Measurements from ENCODE around the gene ARHGAP45. TPM values are rescaled to one million over a fixed set of nuclear protein-coding genes. Genes with fewer than 3 reads are reported as not detected.

Gene ARHGAP45
- total and polyA plus RNA-seq, 2 experiments from 2014 or later = 24.7 to 71.8 TPM

DNA sequence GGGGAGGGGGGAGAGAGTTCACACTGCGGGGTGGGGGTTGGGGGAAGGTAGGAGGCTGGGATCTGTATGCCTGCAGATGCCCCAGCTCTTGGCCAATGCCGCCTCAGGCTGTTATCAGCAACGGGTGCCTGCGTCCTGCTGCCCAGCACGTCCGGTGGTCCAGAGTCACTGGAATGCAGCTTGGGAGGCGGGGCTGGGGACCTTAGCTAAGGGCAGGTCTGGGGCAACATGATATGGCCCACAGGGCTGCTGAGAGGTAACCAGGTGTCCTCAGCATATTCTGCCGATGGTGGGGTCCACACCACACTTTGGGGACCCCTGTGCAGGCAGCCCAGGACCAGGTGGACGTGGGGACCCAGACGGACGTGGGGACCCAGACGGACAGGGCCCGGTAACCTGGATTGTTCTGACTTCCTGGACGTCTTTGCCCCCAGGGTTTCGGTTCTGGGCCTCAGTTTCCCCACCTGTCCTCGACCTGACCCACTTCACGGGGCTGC, 668 bp upstream of the ARHGAP45 start:
- H3K27ac Mint-ChIP-seq = no peak overlapping the region
- H3K27me3 ChIP-seq (ENCODE audit: insufficient read depth) = peaks cover 14% of the 10 kb centered on the region

DNA sequence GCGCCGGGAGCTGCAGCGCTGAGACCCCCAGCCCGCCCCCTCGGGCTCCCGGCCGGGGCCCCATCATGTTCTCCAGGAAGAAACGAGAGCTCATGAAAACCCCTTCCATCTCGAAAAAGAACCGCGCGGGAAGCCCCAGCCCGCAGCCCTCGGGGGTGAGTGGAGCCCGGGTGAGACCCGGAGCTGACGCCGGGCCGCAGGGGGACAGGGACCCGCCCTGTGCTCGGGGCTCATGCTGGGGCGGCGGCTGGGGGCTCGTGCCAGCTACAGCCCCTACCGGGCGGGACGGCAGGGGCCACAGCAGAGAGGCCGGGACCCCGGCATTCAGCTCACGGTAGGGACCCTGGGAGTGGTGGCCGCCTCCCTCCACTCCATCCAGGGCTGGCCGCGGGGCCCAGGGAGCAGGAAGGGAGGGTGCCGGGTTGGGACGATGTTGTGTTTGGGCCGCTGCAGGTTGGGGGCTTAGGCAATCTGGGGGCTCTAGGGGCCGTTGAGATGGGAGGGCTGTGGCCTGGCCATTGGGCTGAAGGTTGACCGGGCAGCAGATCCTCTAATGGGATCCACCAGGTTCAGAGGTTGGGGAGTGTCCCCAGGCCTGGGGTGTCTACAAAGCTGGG, 482 bp downstream of the ARHGAP45 start:
- Histone ChIP-seq H3K36me3 (ENCODE audit: insufficient read depth) (no peaks in the 10 kb centered on the region), H2AFZ (peak overlapping the region; percentile 59; the same call in 1 of the 2 replicates), H3K9me2 (ENCODE audit: insufficient read depth) (no peaks in the 10 kb centered on the region), H3K4me2 (peak overlapping the region; percentile 85), H3K4me3 (peak overlapping the region; percentile 64), H3K27ac (ENCODE audit: low read depth) (no peak overlapping the region), H3K79me2 (replicated peaks; ENCODE audit: insufficient read depth) (0 out of 2 replicates have a peak, but pooled peaks cover 4% of the 10 kb centered on the region), H3K4me1 (ENCODE audit: insufficient read depth) (peaks cover 8% of the 10 kb centered on the region; the same call in 1 of the 2 replicates), H3K27me3 (ENCODE audit: insufficient read depth) (peaks cover 19% of the 10 kb centered on the region), H3F3A (replicated peaks; ENCODE audit: low read depth) (peaks cover 26% of the 10 kb centered on the region), H4K20me1 (replicated peaks; ENCODE audit: insufficient read depth) (0 out of 2 replicates have a peak, but pooled peaks cover 3% of the 10 kb centered on the region)
- H3K4me1 Mint-ChIP-seq = peaks cover 25% of the 10 kb centered on the region
- peaks cover 5% of the 10 kb centered on the region; the same call in 1 of the 3 replicates for H3K36me3 Mint-ChIP-seq (ENCODE audit: low read depth)
- TF ChIP-seq ZNF462 (CRISPR knock-in tag; IDR thresholded peaks at IDR 0.05) = no peak
- no peak for TF ChIP-seq POLR2AphosphoS5 (IDR thresholded peaks at IDR 0.05; ENCODE audit: low read depth)
- no peak for TF ChIP-seq EZH2phosphoT487 (IDR thresholded peaks at IDR 0.05; ENCODE audit: unreplicated experiment)
- TF ChIP-seq, protein P1, sequence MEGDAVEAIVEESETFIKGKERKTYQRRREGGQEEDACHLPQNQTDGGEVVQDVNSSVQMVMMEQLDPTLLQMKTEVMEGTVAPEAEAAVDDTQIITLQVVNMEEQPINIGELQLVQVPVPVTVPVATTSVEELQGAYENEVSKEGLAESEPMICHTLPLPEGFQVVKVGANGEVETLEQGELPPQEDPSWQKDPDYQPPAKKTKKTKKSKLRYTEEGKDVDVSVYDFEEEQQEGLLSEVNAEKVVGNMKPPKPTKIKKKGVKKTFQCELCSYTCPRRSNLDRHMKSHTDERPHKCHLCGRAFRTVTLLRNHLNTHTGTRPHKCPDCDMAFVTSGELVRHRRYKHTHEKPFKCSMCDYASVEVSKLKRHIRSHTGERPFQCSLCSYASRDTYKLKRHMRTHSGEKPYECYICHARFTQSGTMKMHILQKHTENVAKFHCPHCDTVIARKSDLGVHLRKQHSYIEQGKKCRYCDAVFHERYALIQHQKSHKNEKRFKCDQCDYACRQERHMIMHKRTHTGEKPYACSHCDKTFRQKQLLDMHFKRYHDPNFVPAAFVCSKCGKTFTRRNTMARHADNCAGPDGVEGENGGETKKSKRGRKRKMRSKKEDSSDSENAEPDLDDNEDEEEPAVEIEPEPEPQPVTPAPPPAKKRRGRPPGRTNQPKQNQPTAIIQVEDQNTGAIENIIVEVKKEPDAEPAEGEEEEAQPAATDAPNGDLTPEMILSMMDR (conservative IDR thresholded peaks at IDR 0.05; ENCODE audit: low read depth in 2 of 2) = no peak
- H3K4me3 Mint-ChIP-seq = peak overlapping the region; percentile 64
- ATAC-seq (no peak), DNase-seq (ENCODE audit: low spot score) (no peak)
- H3K27me3 Mint-ChIP-seq (ENCODE audit: insufficient read depth, low read depth, poor library complexity) = peaks cover 30% of the 10 kb centered on the region
- peaks cover 5% of the 10 kb centered on the region; the same call in 2 of the 3 replicates for H3K9me3 Mint-ChIP-seq
- H3K27ac Mint-ChIP-seq = no peak overlapping the region

More for the DNA sequence above, 668 bp upstream of the ARHGAP45 start:
- Mint-ChIP-seq H3K36me3 (ENCODE audit: low read depth) (no peaks in the 10 kb centered on the region), H3K9me3 (peaks cover 7% of the 10 kb centered on the region; the same call in 2 of the 3 replicates), H3K4me3 (peak overlapping the region; percentile 59), H3K27me3 (ENCODE audit: insufficient read depth, low read depth, poor library complexity) (peaks cover 24% of the 10 kb centered on the region), H3K4me1 (peaks cover 21% of the 10 kb centered on the region)
- DNase-seq (ENCODE audit: low spot score) = peak; percentile 62
- no peak for TF ChIP-seq EZH2 (IDR thresholded peaks at IDR 0.05; ENCODE audit: low read depth, unreplicated experiment)
- Histone ChIP-seq H3K9me2 (ENCODE audit: insufficient read depth) (no peaks in the 10 kb centered on the region), H3K4me3 (peak overlapping the region; percentile 64), H3K79me2 (replicated peaks; ENCODE audit: insufficient read depth) (no peaks in the 10 kb centered on the region), H3K36me3 (ENCODE audit: insufficient read depth) (no peaks in the 10 kb centered on the region), H3K27ac (ENCODE audit: low read depth) (no peak overlapping the region), H3K4me2 (peak overlapping the region; percentile 85), H3K4me1 (ENCODE audit: insufficient read depth) (peaks cover 8% of the 10 kb centered on the region; the same call in 1 of the 2 replicates), H4K20me1 (replicated peaks; ENCODE audit: insufficient read depth) (no peaks in the 10 kb centered on the region), H2AFZ (no peak overlapping the region), H3F3A (replicated peaks; ENCODE audit: low read depth) (peaks cover 18% of the 10 kb centered on the region)
- no peak for ATAC-seq
